HepG2 (cell line): Measurements from ENCODE around the gene ENTPD1. TPM values are rescaled to one million over a fixed set of nuclear protein-coding genes. Genes with fewer than 3 reads are reported as not detected.

Source experiments
- ARNTL ChIP-seq: sonication (generic); formaldehyde crosslinking; IDR thresholded peaks from 2 replicates; pipeline ENCODE4 v1.4.0; 2020; ENCODE audit warnings: mild to moderate bottlenecking, missing genetic modification reagents
- BRCA1 ChIP-seq: sonication (generic); formaldehyde crosslinking; IDR thresholded peaks from 2 replicates; pipeline ENCODE4 v1.4.0; 2020; ENCODE audit warnings: missing genetic modification reagents
- CC2D1A ChIP-seq: sonication (generic); formaldehyde crosslinking; IDR thresholded peaks from 2 replicates; pipeline ENCODE4 v1.8.1; 2023; ENCODE audit warnings: mild to moderate bottlenecking, missing genetic modification reagents
- CCAR2 ChIP-seq: fragments of 200-400 bp; formaldehyde crosslinking; optimal IDR thresholded peaks from 2 replicates; pipeline ENCODE3; 2018; ENCODE audit warnings: low read depth, mild to moderate bottlenecking, low read length, moderate library complexity
- CSRNP1 ChIP-seq: sonication (generic); formaldehyde crosslinking; IDR thresholded peaks from 2 replicates; pipeline ENCODE4 v1.8.1; 2023; ENCODE audit warnings: mild to moderate bottlenecking, missing genetic modification reagents
- DZIP1 ChIP-seq: sonication (generic); formaldehyde crosslinking; IDR thresholded peaks from 2 replicates; pipeline ENCODE4 v1.5.0; 2020; ENCODE audit warnings: mild to moderate bottlenecking, missing genetic modification reagents
- GPBP1L1 ChIP-seq: sonication (generic); formaldehyde crosslinking; IDR thresholded peaks from 2 replicates; pipeline ENCODE4 v1.5.0; 2020; ENCODE audit warnings: mild to moderate bottlenecking, missing genetic modification reagents
- MTF2 ChIP-seq: sonication (generic); formaldehyde crosslinking; IDR thresholded peaks from 2 replicates; pipeline ENCODE4 v1.5.0; 2020; ENCODE audit warnings: missing genetic modification reagents, borderline replicate concordance
- TFAP4 ChIP-seq: sonication (generic); IDR thresholded peaks from 2 replicates; pipeline ENCODE4 v1.6.1; 2016; ENCODE audit warnings: low read depth, borderline replicate concordance
- TSC22D2 ChIP-seq: sonication (generic); formaldehyde crosslinking; IDR thresholded peaks from 2 replicates; pipeline ENCODE4 v1.5.1; 2020; ENCODE audit warnings: missing genetic modification reagents, mild to moderate bottlenecking, borderline replicate concordance
- XBP1 ChIP-seq: sonication (generic); formaldehyde crosslinking; IDR thresholded peaks from 2 replicates; pipeline ENCODE4 v1.5.0; 2020; ENCODE audit warnings: missing genetic modification reagents
- YEATS4 ChIP-seq: sonication (generic); formaldehyde crosslinking; IDR thresholded peaks from 2 replicates; pipeline ENCODE4 v1.4.0; 2020; ENCODE audit warnings: missing genetic modification reagents, borderline replicate concordance
- ZGPAT ChIP-seq: IDR thresholded peaks from 2 replicates; pipeline ENCODE4 v1.6.1; 2016; ENCODE audit warnings: mild to moderate bottlenecking
- ZNF136 ChIP-seq: sonication (generic); formaldehyde crosslinking; IDR thresholded peaks from 2 replicates; pipeline ENCODE4 v1.8.1; 2022; ENCODE audit warnings: low read depth, mild to moderate bottlenecking, moderate library complexity, missing genetic modification reagents
- ZNF296 ChIP-seq: sonication (generic); formaldehyde crosslinking; conservative IDR thresholded peaks from 2 replicates; pipeline ENCODE4 v1.5.0; 2020; ENCODE audit warnings: mild to moderate bottlenecking, missing genetic modification reagents
- ZNF431 ChIP-seq: sonication (generic); formaldehyde crosslinking; IDR thresholded peaks from 2 replicates; pipeline ENCODE4 v1.9.0; 2022; ENCODE audit warnings: missing genetic modification reagents, low read depth, mild to moderate bottlenecking, borderline replicate concordance
- ZNF44 ChIP-seq: sonication (generic); formaldehyde crosslinking; IDR thresholded peaks from 2 replicates; pipeline ENCODE4 v1.5.1; 2020; ENCODE audit warnings: mild to moderate bottlenecking, missing genetic modification reagents
- ZNF552 ChIP-seq: sonication (generic); formaldehyde crosslinking; IDR thresholded peaks from 2 replicates; pipeline ENCODE4 v1.9.0; 2022; ENCODE audit warnings: missing genetic modification reagents, mild to moderate bottlenecking, borderline replicate concordance
- ZNF615 ChIP-seq: sonication (generic); formaldehyde crosslinking; IDR thresholded peaks from 2 replicates; pipeline ENCODE4 v1.5.0; 2020; ENCODE audit warnings: mild to moderate bottlenecking, missing genetic modification reagents, borderline replicate concordance
- polyA plus RNA-seq, 8 experiments: library from polyadenylated mRNA; depleted of rRNA in 3 of 8; stranded (reverse) in 7 of 8; unstranded in 1 of 8; fragments of >200 nt; fragmentation: Illumina TruSeq in 4 of 8; extraction: Trizol in 4 of 8; gene quantifications; 2 replicates each; pipeline versions ENCODE4 v1.2.1 to v1.2.3, GENCODE V29; 2011 to 2016; ENCODE audit warnings: low read depth in 4 of 8, missing spikeins in 1 of 8, mixed read lengths in 1 of 8; ENCODE audit not compliant: insufficient read depth in 1 of 8
- total RNA-seq, 5 experiments: library from RNA; depleted of rRNA; stranded (reverse); fragments of >200 nt; fragmentation: Illumina TruSeq; extraction: Trizol; gene quantifications; 2 replicates each; pipeline ENCODE4 v1.2.3, GENCODE V29; 2016; ENCODE audit warnings: low read depth in 1 of 5

ENTPD1 gene
- total and polyA plus RNA-seq, 2 of the 13 experiments (the other 11 are each of a cell fraction or from before 2014, with no cell fraction given), result 0.07 TPM

- TF ChIP-seq GPBP1L1 (CRISPR knock-in tag), result no peak
- TF ChIP-seq BRCA1 (CRISPR knock-in tag), result no peak
- TF ChIP-seq CC2D1A (CRISPR knock-in tag), result peak; percentile 70; the same call in 1 of the 2 replicates
- TF ChIP-seq ZNF552 (CRISPR knock-in tag), result peak; percentile 24; the same call in 1 of the 2 replicates
- no peak for TF ChIP-seq ZNF615 (CRISPR knock-in tag)
- 0 out of 2 replicates have a peak, but pooled peaks have one; percentile 25 for TF ChIP-seq ARNTL (CRISPR knock-in tag)
- peak; percentile 85; the same call in 1 of the 2 replicates for TF ChIP-seq ZNF296
- TF ChIP-seq TSC22D2 (CRISPR knock-in tag), result no peak
- no peak for TF ChIP-seq TFAP4
- peak; percentile 67; the same call in 1 of the 2 replicates for TF ChIP-seq YEATS4 (CRISPR knock-in tag)
- TF ChIP-seq ZNF136, result no peak
- TF ChIP-seq DZIP1, result peak; percentile 68; the same call in 1 of the 2 replicates
- no peak for TF ChIP-seq ZNF44 (CRISPR knock-in tag)
- TF ChIP-seq MTF2 (CRISPR knock-in tag), result 0 out of 2 replicates have a peak, but pooled peaks have one; percentile 74
- TF ChIP-seq CSRNP1 (CRISPR knock-in tag), result peak; percentile 77
- no peak for TF ChIP-seq ZNF431 (CRISPR knock-in tag)
- TF ChIP-seq ZGPAT (CRISPR knock-in tag), result peak; percentile 73
- TF ChIP-seq XBP1 (CRISPR knock-in tag), result no peak
- TF ChIP-seq CCAR2, result no peak
These were observed 151.7 kb downstream of the ENTPD1 start, which contains the start of gene CC2D2B (continued) for GRCh38 chr10:95907456-95908253.
